GM21737 (cell line): Measurements from ENCODE around the gene ZNF681.
"Not testable (repeated sequence)": the region's sequence is repeated elsewhere in the genome, so short reads cannot be mapped to it uniquely, and the experiment has no call there.

Experiments used
- ATAC-seq: cut with Tn5 transposase; IDR thresholded peaks from one replicate; pipeline ENCODE4 v1.9.1; 2021; ENCODE audit warnings: mild to moderate bottlenecking, moderate library complexity; ENCODE audit not compliant: unreplicated experiment

Gene ZNF681

DNA sequence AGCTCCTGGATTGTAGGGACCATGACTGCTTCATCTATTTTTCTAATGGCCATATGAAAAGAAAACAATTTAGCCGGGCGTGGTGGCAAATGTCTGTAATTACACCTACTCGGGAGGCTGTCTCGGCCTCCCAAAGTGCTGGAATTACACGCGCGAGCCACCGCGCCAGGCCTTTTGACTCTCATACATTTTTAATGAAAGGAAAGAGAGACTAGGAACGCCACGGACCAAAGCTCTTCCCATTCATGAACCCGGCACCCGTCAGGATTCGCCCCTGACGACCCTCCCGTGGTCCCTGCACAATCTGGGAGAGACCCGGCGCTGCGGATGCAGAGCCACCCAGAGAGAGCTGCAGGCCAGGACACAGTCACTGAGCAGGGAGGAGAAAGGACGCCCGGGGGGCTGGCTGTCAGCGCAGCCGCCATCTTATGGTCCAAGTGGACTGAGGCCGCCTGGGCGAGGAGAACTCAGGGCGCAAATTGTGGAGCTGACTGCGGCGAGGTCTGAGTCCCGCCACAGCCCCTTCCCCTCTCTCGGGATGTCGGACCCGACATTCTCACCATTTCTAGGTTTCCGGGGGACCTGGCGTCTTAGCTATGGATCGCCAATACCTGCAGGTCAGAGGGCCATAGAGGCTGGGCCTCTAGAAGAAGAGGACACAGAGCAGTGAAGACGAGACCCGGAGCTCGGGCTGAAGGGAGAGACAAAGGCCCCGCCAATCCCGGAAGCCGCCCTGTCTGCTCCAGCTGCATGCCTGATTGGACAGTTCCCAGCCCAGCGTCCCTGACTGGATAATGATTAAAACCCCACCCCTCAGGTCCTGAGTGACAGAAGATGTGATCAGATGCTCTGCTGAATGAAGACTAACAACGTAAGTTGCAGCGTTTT lies at the start of gene ZNF681:
Gene ZNF681 (minus strand): TSS at position 705 of the 888 bp plus-strand sequence. CDS start 142 bp downstream, at position 563.
- peak; percentile 86 for ATAC-seq

DNA sequence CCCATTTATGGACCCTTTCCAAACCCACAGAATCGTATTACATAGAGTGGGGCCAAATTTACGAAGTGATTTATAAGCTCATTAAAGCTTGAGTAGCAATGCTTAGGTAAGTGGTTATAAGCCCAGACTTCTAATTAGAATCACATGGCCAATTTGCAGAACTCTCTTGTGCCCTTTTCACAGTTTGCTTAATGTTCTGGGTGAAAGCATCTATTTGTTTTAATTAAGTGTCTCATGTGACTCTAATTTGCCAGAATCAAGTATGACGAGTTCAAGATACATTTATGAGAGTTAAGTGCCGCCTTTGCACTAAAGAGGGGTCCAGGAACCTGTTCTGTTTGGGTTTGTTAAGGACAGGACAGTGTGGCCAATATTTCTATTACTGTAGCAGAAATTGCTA lies 46.0 kb upstream of the ZNF681 start:
- ATAC-seq, result no peak

DNA sequence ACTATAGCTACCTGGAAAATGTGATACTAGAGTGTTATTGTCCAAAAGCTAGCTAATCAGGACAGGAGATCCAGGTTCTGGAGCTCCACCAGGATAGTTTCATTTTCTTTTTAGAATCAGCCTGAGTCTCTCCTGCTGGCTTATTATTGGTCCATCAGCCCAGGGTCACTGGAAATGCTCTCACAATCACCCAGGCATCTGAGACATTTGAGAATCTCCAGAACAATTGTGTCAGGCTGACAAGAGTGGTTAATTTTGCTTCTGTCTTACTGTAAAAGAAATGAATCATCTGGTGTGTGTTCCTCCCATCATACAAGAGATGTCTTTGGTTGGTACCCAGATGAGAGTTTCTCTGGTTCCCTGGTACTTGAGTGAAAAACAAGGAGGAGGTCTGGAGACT lies 43.6 kb upstream of the ZNF681 start:
- ATAC-seq, result no peak

DNA sequence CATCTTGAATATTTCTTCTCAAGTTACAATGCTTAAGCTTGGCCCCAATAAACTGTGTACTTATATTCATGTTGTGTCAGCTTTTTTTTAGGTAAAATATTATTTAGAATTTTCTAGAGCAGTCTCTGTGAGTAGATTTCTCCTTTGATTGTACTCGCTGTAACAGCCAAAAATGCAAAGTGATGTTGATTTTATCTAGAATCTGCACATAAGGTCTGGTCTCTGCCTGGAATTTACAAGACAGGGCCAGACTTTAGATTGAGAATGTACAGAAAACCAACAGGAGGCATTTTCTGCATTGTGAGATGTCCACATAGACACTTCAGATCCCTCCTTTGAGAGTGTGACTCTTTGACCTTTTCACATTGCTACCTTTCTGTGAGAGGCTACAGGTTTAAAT lies 43.1 kb upstream of the ZNF681 start:
- ATAC-seq, result no peak

DNA sequence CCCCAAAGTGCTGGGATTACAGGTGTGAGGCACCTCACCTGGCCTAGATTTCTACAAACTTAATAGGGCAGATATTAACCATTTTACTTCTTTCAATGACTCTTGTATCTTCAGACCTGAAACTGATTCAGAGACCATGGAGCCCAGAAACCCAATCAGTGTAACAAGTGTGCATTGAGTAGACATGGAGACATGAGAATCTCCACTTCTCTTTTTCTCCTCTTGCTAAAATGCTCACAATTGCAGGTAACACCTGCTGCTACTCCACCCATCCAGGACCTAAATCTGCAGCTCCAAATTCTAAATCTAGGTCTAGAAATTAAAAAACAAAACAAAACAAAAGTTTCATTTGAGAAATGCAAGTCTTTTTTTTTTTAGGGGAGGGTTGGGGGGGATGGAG lies 42.2 kb upstream of the ZNF681 start:
- no peak for ATAC-seq

DNA sequence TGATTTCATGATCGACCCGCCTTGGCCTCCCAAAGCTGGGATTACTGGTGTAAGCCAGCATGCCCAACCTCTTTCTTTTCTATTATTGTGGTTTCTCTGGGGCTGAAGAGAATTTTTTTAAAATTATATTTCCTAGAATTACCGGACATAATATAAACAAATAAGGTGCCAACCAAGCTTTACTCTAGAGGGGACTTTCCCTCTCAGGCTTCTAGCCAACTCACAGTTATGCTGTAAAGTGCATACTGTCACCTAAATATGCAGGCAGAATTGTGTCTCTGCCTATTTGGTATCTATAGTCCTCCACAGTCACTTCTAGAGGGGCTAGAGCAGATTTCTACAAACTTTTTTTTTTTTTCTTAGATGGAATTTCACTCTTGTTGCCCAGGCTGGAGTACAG lies 41.6 kb upstream of the ZNF681 start:
- no peak for ATAC-seq

DNA sequence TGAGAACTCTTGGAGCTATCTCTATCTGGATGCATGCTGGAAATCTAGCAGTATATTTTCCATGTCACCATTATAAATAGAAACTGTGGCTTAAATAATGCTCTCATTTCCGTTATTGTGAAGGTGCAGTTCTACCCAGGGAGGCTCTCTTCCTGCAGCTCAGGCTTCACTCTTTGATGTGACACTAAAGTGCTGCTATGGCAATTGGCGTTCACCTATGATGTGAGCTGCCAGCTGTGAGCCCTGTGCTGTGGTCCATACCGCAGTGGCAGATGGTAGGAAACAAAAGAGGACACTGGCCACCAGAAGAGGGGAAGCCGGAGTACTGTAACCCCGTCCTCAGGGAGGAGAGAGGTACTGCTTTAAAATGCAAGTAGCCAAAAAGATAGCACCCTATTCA lies 40.6 kb upstream of the ZNF681 start:
- no peak for ATAC-seq

DNA sequence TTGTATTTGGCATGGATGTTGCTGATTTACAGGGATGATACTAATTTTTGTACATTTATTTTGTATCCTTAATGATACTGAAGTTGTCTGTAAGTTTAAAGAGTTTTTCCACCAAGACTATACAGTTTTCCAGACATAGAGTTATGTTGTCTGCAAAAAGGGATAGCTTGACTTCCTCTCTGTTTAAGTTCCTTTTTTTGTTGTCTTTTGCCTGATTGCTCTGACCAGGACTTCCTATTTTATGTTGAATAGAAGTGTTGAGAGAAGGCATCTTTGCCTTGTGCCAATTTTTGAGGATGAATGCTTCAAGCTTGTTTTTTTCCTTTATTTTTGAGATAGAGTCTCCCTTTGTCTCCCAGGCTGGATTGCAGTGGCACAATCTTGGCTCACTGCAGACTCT lies 36.8 kb upstream of the ZNF681 start:
- ATAC-seq, result no peak

DNA sequence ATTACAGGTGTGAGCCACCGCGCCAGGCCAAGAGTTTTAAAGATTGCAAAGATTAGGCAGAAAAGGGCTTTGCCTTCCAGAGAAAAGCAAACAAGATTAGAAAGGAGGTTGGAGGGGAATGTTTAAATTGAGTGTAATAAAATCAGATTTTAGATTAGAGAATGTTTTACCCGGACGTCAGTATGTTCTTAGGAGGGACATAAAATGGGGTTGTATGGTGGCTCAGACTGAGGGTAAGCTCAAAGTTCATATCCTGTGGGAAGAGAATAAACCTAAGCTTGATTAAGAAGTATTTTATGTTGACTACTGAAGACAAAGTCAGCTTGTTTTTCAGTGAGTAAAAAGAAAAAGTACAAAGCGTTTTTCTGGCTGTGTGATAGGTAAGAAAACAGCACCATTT lies 34.1 kb upstream of the ZNF681 start:
- no peak for ATAC-seq

DNA sequence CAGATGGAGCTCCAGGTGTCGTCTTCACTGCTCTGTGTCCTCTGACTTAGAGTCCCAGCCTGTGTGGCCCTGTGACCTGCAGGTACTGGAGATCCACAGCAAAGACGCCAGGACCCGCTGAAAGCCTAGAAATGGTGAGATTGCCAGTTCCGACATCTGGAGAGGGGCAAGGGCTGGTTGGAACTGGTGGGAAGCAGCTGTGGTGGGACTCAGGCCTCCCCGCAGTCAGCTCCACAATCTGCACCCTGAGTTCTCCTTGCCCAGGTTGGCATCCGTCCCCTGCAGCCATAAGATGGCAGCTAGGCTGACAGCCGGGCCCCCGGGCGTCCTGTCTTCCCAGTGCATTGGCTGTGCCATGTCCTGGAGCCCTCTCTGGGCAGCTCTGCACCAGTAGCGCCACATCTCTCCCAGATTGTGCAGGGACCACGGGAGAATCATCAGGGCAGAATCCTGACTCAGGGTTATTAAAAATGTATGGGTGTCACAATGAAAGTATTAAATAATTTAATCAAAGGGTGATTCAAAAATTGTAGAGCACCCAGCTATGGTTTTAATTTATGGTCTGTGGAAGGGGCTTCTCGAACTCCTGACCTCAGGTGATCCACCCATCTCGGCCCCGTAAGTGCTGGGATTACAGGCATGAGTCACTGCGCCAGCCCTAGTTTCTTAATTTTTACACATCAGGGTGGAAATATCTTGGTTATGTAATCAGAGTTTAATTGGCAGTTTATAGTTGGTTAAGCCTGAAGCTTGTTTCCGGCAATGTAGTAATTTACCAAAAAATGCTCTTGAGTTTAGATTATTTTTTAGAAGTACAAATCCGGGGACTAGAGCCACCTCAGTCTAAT lies 32.2 kb upstream of the ZNF681 start:
- ATAC-seq, result no peak

DNA sequence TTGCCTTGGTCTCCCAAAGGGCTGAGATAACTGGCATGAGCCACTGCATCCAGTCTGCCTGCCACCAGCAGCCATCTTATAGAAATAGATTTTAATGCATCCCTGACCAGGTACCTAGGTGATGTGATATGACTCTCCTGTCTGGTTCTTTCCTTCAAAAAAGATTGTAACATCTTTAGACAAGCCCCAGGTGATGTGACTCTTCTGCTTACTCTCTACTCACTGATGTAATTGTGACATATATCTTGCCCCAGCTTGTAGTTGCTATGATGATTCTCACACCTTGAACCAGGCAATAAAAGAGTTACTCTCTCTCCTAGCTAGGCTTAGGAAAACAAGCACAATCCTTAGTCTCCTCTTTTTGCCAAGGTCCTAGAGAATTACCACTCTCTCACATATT lies 30.6 kb upstream of the ZNF681 start:
- no peak for ATAC-seq

DNA sequence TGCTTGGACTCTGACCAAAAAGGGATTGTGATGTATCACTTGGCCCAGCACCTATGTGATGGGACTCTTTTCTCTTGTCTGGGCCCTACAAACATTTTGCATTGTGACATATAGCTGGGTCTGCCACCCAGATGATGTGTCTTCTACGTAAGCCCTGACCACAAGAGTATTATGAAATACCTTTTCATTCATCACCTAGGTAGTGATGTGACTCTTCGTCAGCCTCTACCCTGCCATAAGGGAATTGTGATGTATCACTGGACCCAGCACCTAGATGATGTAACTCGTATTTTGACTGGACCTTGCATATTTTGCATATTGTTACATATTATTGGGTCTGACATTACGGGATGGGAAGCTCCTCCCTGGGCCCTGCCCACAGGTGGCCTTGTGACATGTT lies 29.7 kb upstream of the ZNF681 start:
- no peak for ATAC-seq

DNA sequence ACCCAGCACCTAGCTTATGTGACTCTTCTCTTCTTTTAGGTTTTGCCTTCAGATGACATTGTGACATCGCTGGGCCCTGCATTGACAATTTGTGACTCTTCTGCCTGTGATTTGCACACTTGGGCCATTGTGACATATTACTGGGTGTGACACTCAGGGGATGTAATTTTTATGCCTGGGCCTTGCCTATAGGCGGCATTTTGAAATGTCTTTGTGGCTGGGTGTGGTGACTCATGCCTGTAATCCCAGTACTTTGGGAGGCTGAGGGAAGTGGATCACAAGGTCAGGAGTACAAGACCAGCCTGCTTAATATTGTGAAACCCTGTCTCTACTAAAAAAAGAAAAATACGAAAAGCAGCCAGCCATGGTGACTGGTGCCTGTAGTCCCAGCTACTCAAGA lies 28.4 kb upstream of the ZNF681 start:
- ATAC-seq, result no peak

DNA sequence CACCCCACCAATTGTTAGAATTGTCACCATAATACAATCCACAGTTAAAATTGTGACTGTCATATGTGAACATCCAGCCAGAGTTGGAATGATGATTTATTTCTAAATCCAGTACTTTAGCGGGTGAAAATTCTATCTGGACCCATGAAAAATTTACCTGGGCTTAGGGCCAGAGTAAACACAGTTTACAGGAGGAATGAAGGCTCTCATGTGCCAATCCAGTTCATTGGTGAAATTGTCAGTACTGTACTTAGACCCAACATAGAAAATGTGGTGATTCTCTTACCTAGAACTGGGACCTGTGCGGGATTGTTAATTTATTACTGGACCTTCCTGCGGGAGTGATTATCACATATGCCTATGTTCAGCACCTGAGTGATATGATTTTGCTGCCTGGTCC lies 27.3 kb upstream of the ZNF681 start:
- ATAC-seq, result no peak

DNA sequence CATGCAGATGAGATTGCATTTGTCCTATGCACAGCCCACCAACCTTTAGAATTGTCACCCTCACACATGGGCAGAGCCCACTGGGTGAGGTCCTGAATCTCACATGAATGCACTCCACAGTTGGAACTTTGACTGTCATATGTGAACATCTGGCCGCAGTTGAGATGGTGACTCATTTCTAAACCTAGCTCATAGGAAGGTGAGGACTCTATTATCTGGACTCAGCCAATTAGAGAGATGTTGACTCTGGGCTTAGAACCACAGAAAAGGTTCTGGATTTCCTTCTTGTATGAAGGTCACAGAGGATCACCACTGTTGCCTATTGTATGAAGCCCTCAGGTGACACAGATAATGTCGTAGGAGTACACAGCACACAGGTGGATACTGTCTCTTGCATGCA lies 25.6 kb upstream of the ZNF681 start:
- no peak for ATAC-seq

DNA sequence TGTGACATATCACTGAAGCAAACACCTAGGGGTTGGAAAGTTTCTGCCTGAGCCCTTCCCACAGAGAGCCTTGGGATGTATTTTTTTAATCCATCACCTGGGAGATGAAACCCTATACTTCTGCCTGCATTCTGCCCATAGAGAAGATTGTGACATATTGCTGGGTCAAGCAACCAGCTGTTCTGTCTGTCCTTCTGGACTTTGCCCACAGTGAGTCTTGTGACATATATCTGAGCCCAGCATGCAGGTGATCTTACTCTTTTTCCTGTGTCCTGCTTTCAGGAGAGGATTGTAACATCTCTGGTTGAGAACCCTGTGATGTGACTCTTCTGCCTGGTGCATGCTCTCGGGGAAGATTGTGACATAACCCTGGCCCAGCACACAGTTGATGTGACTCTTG lies 24.9 kb upstream of the ZNF681 start:
- no peak for ATAC-seq

DNA sequence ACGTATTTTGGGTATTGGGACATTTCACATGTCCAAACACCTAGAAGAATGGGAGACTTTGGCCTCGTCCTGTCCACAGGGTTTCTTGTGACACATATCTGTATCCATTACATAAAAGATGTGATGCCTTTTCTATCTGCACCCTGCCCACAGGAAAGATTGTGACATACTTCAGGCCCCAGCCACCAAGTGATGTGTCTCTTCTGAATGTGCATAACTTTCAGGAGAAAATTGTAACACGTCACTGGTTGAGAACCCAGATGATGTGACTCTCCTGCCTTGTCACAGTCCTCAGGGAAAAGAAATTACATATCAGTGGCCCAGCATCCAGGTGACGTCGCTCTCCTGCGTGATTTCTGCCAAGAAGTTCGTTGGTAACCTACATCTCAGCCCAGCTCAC lies 21.0 kb upstream of the ZNF681 start:
- no peak for ATAC-seq

DNA sequence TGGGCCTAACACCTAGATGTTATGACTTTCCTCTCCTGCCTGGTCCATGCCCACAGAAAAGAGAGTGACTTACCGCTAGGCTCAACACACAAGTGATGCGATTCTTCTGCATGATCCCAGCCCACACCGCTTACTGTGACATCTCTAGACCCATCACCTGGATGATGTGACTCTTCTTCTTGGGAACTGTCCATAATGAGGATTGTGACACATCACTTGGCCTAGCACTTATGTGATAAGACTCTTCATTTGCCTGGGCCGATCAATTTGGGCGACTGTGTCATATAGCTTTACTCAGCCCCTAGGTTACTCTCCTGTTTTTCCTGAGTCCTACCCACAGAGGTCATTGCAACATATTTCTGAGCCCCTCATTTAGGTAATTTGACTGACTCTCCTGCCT lies 19.9 kb upstream of the ZNF681 start:
- ATAC-seq, result no peak

DNA sequence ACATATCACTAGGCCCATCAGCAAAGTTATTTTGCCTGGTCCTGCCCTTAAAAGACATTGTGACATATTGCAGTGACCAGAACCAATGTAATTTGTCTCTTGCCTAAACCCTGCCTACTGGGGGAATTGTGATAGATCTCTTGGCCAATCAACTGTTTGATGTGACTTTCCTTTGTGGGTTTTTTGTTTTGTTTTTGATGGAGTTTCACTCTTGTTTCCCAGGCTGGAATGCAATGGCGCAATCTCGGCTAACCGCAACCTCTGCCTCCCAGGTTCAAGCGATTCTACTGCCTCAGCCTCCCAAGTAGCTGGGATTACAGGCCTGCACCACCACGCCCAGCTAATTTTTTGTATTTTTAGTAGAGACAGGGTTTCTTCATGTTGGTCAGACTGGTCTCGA lies 19.3 kb upstream of the ZNF681 start:
- ATAC-seq, result not testable (repeated sequence)

DNA sequence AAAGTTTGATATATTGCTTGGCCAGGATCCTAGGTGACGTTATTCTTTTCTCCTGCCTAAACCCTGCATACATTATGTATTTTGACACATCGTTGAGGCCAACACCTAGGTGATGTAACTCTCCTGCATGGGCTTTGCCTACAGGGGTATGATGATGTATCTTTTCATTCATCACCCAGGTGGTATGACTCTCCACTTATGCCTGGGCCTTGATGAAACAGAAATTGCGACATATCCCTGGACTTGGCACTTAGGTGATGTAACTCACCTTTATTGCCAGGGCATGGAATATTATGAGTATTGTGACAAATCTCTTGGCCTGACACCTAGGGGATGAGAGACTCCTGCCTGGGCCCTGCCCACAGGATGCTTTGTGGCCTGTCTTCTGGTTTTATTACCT lies 18.5 kb upstream of the ZNF681 start:
- no peak for ATAC-seq

DNA sequence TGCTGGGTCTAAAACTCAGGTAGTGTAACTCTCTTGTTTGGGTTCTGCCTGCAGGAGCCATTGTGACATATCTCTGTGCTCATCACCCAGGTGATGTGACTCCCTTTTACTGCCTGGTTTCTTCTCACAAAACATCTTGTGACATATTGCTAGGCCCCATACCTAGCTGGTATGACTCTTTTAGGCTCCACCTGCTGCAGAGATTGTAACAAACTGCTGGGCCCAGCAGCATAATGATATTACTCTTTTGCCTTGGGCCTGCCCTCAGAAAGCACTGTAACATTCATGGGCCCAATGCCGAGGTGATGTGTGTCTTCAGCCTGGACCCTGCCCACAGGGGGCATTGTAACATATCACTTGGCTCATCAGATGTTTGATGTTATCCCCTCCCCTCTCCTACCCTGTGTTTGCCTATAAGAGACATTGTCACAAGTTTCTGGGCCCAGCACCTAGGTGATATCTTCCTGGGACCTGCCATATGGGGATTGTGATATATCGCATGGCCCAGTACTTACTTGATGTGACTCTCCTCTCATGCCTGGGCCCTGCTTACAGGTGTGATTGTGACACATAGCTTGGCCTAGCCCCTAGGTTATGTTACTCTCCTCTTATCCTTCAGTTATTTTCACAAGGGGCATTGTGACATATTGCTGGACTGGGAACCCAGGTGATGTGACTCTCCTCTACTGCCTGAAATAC lies 18.0 kb upstream of the ZNF681 start:
- no peak for ATAC-seq
